HCEC 1CT (cell line): ENCODE data around the gene PIK3R4.

Experiments
- DNase-seq: peaks from one replicate; pipeline ENCODE4 v3.0.0-alpha.2; 2017

Gene PIK3R4

DNA sequence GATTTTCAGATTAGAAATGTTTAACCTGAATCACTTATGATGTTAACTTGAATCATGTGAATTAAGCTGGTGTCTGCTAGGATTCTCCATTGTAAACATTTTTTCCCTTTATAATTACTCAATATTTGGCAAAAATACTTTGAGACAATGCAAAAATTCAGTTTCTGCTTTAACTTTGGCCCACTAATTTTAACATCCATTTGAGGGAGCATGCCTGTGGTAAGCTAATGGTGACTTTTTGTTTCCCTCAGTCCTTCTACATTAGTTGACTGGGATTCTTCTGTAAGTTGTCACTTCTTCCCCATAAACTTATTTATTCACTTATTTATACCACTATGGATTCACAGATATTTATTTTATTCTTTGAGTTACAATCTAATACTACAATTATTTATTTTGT lies 59.3 kb downstream of the PIK3R4 start:
- DNase-seq, result no peak

DNA sequence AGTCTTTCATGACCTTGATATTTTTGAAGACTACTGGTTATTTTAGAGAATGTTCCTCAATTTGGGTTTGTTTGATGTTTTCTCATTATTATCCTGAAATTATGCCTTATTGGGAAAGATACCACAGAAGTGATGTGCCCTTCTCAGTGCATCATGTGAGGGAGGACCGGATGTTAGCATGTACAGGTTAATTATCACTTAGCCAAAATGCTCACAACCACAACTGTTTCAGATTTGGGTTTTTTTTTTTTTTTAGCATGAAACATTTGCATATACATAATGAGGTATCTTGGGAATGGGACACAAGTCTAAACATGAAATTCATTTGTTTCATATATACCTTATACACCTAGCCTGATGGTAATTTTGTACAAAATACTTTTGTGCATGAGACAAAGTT lies 59.8 kb downstream of the PIK3R4 start:
- no peak for DNase-seq

DNA sequence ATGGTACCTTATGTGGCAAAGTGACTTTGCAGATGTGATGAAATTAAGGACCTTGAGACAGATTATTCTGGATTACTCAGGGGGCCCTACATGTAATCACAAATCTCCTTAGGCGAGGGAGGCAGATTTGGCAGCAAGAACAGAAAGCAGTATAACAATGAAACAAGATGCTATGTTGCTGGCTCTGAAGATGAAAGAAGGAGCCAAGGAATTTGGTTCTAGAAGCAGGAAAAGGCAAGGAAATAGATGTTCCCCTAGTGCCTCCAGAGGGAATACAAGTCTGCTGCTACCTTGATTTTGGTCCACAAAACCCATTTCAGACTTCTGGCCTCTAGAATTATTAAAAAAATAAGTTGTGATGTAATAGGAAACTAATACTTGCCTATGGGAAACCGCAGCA lies 64.5 kb downstream of the PIK3R4 start:
- no peak for DNase-seq

DNA sequence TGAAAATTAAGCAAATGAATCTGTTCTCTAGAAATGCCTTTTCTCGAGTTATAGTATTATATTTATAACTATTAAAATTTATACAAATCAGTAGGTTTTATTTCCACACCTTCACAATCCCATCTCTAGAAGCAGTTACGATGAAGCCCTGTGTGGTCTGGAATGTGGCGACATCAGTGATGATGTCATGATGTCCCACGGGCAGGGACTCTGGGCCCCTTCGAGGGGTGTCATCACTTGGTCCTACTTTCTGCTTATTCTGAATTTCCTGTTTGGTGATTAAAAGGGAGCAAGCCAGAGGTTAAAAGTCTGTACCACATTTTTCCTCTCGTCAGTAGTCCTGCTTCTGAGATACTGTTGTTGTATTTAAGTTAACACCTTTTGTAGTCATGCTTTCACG lies 67.4 kb downstream of the PIK3R4 start:
- DNase-seq, result no peak

DNA sequence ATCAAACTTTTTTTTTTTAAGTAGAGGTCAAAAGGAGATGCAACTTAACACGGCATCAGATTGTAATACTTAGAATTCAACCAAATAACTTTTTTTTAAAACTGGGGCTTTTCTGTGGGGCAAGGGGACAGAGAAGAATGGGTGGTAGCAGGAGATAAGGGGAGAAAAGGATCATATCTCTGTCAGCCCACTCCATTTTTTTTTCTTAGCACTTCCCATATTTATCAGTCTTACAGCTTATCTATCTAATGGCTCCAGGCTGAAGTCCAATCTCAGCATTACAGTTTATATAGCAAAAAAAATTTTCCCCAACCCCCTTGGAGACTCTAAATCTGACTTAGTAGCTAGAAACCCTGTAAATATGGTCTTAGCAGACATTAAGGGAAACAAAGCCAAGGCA lies 69.3 kb downstream of the PIK3R4 start:
- no peak for DNase-seq

DNA sequence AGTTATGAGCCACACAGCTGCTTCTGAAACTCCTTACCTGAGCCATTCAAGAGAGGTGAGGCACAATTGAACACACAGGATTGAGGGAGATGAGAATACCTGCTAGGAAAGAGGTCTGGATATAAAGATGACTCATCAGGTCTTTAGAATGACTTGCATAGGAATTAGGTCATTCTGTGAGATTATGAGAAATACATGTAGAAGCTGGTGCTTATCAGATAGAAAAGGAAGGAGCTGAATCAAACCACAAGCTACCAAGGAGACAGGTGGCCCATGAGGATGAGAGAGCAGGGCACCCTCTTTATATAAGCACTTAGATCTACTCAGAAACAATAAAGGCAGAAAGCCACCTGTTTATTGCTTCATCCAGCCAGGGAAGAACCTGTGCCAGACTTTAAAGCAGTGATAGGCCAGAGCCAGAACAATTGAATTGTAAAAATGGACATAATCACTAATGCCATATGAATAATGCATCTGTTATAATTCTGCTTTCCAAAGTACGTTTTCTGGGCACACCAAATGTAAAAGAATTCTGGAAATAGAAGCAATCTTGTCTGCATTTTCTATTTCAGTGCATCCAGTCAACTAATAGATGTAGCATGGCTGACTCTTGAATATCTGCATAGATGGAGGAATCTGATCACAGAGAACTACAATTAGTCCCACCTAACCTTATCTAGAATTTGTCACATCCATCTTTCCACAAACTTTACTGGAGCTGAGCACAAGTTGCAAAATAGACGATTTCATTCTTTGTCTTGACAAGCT lies 74.9 kb downstream of the PIK3R4 start:
- no peak for DNase-seq

DNA sequence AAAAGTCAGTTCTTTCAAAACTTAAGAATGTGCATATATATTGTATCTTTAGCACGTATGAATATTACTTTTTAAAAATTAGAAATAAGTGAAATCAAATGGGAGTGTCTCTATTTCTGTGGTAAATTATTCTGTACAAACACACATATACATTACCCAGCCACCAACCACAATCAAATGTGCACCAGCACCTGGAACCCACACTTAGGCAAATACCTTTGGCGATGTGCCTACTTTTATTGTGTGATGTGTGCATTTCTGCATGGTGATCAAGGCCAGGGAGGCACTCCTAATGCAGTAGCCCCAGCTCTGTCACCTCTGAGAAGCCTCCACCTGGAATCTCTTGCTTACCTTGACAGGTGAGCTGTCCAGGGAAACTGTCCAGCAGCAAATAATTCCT lies 76.9 kb downstream of the PIK3R4 start:
- no peak for DNase-seq

DNA sequence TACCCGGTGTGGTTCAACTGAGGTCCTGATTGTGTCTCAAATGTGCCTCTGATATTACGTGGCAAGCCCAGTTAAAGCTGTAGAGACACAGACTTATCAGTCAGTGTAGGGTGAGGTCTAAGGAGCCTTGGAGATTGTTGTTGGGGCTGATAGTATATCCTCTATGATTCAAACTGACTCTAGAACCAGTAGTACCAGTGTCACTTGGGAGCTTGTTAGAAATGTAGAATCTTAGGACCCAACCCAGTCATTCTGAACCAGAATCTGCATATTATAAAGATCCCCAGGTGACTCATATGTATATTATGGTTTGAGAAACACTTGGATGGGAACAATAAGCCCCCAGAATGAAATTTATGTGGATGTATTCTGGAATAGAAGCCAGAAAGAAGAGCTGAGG lies 83.5 kb downstream of the PIK3R4 start:
- no peak for DNase-seq

DNA sequence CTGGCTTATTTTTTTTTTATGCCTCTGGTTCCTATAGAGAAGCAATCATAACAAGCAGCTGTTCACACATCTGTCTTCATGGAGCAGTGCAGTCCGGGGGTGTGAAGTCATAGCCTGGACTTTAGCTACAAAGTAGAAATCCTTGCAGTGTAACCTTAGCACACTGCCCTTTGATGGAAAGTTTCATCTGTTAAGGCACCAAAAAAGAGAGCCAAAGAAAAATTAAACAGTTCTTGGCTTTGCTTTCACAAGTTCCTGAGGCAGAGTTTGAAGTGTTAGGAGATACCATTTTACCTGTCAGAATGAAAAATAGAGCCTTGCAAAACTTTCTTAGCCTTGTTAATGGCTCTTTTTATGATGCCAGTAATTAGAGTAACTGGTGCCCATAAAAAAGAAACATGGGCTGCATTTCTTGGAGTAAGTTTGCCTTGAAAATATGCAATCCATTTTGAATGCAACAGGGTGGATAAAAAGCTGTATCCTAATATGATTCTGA lies 84.1 kb downstream of the PIK3R4 start:
- no peak for DNase-seq

DNA sequence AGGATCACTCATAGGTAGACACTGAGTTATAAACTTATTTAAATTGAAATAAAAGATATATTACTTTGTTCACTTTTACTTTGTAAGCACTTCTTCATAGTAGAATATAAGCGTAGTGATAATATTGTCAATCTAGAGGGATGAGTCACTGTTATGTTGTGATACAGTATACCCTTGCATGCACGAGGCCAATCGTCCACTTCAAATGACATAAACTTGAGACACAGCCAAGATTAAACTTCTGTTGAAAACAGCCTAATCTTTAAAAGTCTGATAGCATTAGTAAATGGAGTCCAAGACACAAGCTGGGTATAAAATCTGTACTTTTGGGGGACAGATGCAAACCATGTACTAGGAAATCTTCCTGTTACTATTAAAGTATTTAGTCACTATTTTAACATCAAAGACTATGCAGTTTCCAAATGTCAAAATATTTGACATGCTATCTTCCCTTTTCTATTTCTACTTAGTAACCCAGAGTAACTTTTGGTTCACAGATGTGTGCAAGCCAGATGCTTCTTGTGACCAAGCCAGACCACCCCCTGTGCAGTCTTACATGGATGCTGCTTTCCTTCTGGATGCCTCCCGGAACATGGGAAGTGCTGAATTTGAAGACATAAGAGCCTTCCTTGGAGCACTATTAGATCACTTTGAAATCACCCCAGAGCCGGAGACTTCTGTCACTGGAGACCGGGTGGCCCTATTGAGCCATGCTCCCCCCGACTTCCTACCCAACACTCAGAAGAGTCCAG lies 85.3 kb downstream of the PIK3R4 start:
- DNase-seq, result peak; percentile 27

DNA sequence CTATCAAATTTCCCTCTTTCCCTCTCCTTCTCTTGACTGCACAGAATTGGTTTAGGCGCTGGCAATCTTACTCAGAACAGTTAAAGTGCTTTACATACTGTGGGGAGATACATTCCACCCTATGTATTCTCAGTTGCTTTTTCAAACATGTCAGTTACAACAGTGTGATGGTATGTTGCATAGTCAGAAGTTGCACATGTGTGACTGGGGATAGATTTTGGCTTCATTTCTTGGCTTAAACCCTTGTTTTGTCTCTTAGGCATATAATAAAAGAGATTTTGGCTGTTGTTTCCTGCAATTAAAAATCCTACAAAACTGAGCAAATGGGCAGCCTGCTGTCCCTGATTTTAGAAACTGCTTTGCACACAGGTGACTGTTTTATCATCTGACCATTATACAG lies 86.7 kb downstream of the PIK3R4 start:
- no peak for DNase-seq

DNA sequence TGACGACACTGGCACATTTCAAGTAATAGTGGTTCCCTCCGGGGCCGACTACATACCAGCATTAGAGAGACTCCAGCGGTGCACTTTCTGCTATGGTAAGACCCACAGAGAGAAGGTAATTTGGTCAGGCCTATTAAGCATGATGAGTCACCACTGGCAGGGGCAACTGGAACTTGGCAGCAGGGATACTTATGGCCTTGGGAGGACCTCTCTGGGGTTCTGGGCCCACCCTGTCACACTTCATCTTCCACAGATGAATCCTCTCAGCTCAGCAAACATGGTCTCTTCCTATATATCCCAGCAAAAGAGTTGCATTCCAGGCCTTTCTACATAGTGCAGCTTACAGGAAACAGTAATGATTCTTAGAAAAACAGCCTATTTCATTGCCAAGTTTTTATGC lies 88.0 kb downstream of the PIK3R4 start:
- no peak for DNase-seq

DNA sequence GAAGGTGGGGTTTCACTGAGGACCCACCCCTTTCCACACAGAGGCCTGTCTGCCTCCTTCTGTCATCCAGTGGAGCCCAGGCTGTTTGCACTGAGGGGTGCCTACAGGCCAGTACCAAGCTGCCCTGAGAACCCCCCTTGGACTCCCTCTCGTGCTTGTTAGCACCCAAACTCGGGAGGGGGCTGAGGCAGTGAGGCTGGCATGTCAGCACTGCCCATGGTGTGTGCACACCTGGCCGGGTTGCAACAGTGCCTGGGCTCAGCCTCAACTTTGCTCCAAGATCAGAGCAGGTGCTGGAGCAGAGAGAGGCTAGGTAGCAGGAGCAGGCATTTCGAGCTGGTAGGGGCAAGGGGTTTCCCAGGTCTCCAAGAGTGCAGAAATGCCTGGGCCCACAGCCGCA lies 90.0 kb downstream of the PIK3R4 start:
- DNase-seq, result no peak

DNA sequence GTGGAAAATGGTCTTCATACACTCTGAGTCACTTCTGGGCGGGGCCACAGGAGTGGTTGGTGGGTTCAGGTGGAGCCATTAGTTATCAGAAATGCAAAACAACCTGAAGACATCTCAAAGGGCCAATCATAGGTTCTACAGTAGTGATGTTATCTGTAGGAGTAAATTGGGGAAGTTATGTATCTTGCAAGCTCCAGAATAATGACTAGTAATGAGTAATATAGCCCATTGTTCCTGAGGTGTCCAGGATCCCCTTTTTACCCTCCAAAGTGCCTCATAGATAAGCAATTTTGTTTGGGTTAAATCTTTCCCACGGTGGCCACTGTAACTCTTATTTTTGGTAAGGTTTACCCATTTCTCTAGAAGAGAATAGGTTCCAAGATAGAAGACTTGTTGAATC lies 91.7 kb downstream of the PIK3R4 start:
- no peak for DNase-seq

DNA sequence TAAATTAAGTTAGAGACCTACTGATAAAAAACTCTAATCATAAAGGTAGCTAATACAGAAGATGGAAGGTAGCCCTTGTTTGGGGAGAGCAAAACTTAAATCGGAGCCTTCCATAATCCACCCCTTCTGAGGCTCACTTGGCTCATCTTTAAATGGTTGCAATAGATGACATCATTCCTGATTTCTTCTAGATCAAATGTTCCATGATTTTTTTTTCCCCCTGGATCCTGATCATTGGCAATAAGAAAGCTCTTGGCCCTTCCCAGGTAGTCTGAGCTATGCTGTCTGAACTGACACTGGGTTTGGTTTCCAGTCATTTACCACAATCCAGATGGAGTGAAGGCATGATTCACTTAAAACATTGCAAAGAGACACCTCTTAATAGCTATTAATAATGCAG lies 92.5 kb downstream of the PIK3R4 start:
- no peak for DNase-seq

DNA sequence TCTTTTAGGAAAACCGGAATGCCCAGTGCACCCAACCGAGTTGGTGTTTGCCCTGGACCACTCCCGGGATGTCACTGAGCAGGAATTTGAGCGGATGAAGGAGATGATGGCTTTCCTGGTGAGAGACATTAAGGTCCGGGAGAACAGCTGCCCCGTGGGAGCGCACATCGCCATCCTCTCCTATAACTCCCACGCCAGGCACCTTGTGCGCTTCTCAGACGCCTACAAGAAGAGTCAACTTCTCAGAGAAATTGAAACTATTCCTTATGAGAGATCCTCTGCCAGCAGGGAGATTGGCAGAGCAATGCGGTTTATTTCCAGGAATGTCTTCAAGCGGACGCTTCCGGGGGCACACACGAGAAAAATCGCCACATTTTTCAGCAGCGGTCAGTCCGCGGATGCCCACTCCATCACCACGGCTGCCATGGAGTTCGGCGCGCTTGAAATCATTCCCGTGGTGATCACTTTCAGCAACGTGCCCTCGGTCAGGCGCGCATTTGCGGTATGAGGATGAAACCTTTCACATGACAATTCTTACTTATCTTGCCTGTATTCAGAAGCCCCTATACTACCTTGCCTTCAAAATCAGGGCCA lies 97.5 kb downstream of the PIK3R4 start:
- DNase-seq, result no peak

DNA sequence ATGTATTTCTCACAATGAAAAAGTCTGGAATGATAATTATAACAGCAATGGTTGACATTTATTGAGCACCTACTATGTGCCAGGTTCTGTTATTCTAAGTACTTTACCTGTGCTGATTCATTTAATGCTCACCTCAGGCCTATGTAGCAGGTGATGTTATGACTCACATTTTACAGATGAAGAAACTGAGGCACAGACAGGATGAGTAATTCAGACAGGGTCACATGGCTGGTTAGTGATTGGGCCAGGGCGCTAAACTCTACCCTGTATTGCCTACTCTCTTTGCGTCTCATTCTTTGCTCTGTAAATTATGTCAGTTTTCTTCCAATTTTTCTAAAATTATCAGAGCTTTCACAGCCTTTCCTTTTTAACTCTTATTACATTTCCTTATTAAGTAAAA lies 98.3 kb downstream of the PIK3R4 start:
- no peak for DNase-seq

DNA sequence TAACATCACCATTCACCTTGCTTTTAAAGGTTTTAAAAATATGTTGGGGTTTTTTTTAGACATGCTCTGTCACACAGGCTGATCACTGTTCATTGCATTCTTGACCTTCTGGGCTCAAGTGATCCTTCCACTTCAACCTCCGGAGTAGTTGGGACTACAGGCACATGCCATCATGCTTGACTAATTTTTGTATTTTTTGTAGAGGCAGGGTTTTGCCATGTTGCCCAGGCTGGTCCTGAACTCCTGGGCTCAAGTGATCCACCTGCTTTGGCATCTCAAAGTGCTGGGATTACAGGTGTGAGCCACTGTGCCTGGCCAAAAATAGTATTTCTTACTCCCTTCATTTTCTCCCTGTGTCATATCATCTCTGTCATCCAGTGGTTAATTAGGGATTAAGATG lies 101.4 kb downstream of the PIK3R4 start:
- DNase-seq, result no peak

DNA sequence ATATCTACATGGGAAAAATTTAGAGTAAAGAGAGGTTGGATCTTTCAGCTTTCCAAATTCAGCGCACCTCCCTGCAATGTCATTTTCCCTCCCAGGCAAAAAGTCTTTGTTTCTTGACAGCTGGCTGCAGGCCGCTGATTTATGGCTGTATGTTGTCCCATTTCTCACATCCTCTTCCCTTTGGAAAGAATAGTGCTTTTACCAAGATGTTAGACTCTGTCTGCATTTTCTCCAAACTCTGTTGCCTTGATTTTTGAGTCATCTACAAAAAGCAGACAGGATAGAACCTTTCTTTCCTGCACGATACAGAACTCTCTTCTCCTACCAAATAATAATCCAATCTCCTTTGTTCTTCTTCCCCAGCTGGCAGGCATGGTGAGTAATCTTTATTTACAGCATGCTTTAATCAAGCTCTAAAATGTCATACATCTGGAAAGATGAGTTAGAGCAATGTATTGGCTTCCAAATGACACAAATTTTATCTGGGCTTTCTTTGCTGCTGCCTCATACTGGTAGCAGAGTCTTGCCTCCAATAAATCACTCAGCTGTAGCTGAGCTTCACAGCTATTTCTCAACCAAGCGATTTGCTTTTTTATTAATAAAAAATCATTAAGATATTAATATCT lies 101.9 kb downstream of the PIK3R4 start:
- DNase-seq, result no peak

DNA sequence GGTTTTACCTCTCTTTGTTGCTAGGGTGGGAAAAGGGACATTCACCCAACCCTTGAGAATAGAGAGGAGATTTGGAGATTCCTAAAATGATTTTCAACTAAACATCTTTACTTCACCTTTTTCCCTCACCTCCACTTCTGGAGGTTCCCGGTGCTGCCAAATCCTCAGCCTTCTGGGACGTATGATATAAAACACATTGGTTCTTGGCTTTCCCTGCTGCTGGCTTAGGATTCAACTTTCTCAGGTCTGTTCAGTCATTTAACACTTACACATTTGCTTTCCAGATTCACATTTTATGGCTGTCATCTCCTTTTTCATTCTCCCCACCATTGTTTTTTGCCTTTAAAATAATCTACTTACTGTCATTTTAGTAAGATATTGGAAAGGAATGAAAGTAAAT lies 106.6 kb downstream of the PIK3R4 start:
- no peak for DNase-seq

DNA sequence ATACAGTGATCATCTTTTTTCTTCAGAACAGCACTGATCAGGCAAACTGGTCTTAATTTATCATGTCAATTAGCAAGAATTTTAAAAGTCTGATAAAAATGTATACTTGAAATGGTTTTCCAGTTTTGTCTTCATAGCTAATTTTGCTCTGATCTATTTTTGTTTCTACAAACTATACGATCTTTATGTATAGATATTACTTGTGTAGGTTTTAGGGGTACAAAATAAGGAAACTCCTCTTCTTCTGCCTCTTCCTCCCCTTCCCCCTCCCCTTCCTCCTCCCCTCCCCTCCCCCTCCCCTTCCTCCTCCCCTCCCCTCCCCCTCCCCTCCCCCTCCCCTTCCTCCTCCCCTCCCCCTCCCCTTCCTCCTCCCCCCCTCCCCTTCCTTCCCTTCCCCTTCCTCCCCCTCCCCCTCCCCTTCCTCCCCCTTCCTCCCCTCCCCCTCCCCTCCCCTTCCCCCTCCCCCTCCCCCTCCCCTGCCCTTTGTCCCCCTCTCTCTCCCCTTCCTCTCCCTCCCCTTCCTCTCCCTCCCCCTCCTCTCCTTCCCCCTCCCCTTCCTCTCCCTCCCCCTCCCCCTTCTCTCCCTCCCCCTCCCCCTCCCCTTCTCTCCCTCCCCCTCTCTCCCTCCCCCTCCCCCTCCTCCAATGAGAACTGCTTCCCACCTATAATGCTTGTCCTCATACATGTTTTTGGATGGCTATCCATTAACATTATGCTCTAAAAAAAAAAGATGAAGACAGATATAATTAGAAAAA lies 110.0 kb downstream of the PIK3R4 start:
- no peak for DNase-seq

DNA sequence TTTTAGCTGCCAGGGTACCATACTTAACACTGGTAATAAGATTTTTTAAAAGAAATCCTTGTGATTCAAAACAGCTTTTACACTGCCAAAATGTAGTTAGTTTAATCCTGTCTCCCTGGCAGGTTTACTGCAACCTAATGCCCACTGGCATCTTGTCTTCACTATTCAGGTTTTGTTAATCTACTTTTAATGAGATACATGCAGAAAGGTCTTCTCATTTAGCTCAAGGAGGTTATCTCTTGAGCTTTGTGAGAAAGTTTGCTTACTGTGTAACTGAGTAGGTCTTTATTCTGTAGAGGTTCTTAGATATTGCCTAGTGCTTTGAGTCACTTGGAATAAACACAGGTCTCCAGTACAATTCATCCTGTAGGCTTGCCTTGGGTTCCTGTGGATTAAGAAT lies 110.7 kb downstream of the PIK3R4 start:
- DNase-seq, result no peak

DNA sequence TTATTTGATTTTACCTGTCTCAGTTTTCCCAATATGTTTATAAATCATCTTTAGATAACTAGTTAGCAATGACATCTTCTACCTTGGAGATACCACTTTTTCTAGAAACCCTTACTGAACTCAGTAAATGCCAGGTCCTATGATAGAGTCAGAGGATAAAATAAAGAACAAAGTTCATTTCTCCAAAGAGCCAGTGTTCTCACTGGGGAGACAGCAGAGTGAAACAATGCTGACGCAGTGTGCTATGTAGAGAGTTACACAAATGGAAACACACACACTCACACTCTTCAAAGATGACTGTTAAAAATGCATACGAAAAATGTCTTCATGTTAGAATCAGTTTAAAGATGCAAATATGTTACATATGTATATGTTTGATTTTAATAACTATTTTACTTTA lies 111.3 kb downstream of the PIK3R4 start:
- DNase-seq, result no peak
